Skeletal muscle tissue (tissue), 4 donors: Measurements from ENCODE around the gene XYLB. TPM values are rescaled to one million over a fixed set of nuclear protein-coding genes. Genes with fewer than 3 reads are reported as not detected.

Experiments
- H3K27ac ChIP-seq: one replicate; pipeline ENCODE4 v1.7.0; 2013; ENCODE audit warnings: mild to moderate bottlenecking, low read depth, low read length, inconsistent platforms
- H3K27me3 ChIP-seq, 3 donors: one replicate each; pipeline ENCODE4 v1.7.0; 2013; ENCODE audit warnings: low read length in 3 of 3; ENCODE audit not compliant: control insufficient read depth in 3 of 3, insufficient read depth in 3 of 3
- H3K36me3 ChIP-seq, 3 donors: one replicate each; pipeline ENCODE4 v1.7.0; 2013; ENCODE audit warnings: low read length in 3 of 3; ENCODE audit not compliant: control insufficient read depth in 3 of 3, insufficient read depth in 3 of 3
- H3K4me1 ChIP-seq, 3 donors: one replicate each; pipeline ENCODE4 v1.7.0; 2013; ENCODE audit warnings: low read length in 3 of 3, mild to moderate bottlenecking in 3 of 3; ENCODE audit not compliant: control insufficient read depth in 3 of 3, insufficient read depth in 3 of 3
- H3K4me3 ChIP-seq, 3 donors: one replicate each; pipeline ENCODE4 v1.7.0; 2013; ENCODE audit warnings: low read length in 3 of 3
- H3K9ac ChIP-seq, 3 donors: one replicate each; pipeline ENCODE4 v1.7.0; 2013; ENCODE audit warnings: low read length in 3 of 3, mild to moderate bottlenecking in 3 of 3, moderate library complexity in 2 of 3, low read depth in 1 of 3
- H3K9me3 ChIP-seq, 3 donors: one replicate each; pipeline ENCODE4 v1.7.0; 2013; ENCODE audit warnings: low read length in 3 of 3; ENCODE audit not compliant: control insufficient read depth in 3 of 3
- total RNA-seq: library from RNA; depleted of rRNA; stranded (reverse); fragments of >200 nt; gene quantifications from one replicate; pipeline ENCODE4 v1.2.3, GENCODE V29; 2014
- donor health status: Osteomylitis.

The XYLB gene
- total RNA-seq, 1 donor from 2014 or later = 7.3 TPM

GRCh38 chr3:38323060-38323459 is 23.5 kb upstream of the XYLB start:
- Histone ChIP-seq H3K36me3 (no peaks in the 10 kb centered on the region), H3K27me3 (peaks cover 0 to 5% (median 0%) of the 10 kb centered on the region in 3 donors), H3K4me1 (no peaks in the 10 kb centered on the region), H3K27ac (no peak overlapping the region), H3K4me3 (no peak overlapping the region), H3K9ac (no peak overlapping the region), H3K9me3 (peaks cover 0 to 2% (median 2%) of the 10 kb centered on the region in 3 donors)

DNA sequence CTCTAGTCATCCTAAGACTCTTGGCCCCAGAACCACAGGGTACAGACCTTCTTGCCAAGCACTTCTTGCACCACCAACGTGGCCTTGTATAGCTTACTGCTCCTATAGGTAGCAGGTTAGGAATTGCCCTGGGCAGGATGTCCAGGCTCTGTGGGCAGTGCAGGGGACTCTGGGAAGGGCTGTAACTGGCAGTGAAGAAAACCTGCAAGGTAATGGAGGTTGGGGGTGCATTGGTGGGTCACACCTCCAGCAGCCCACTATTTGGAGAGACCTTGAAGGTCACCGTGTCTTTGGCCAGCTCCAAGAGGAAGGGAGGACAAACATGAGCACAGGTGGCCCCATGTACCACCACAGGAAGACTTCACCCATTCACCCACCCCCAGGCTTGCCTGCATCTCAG is 21.3 kb upstream of the XYLB start:
- Histone ChIP-seq H3K36me3 (no peaks in the 10 kb centered on the region), H3K27me3 (peaks cover 0 to 5% (median 0%) of the 10 kb centered on the region in 3 donors), H3K4me3 (no peak overlapping the region), H3K27ac (no peak overlapping the region), H3K9me3 (peaks cover 0 to 2% (median 2%) of the 10 kb centered on the region in 3 donors), H3K4me1 (no peaks in the 10 kb centered on the region), H3K9ac (no peak overlapping the region)

DNA sequence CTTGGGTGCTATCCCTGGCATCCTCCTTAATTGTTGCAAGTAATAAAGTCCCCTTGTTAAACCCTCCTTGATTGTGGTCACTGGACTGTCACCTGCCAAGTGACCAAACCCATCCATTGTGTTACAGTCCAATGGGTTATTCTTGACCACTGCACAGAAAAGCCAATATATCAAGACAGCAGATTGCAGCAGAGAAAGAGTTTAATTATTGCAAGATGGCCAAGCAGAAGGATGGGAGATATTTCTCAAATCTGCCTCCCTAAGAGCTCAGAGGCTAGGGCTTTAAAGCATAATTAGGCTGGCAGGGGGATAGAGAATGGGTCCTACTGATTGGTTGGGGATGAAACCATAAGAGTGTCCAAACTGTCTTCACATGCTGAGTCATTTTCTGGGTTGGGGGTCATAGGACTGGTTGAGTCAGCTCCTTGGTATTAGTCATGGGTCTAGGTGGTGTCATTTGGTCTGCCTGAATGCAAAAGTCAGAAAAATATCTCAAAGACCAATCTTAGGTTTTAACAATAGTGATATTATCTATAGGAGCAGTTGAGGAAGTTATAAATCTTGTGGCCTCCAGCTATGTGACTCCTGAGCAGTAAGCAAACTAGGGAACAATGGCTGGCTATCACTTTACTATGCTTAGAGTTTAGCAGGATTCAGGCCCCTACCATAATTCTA is 19.1 kb upstream of the XYLB start:
- Histone ChIP-seq H3K36me3 (no peaks in the 10 kb centered on the region), H3K4me3 (no peak overlapping the region), H3K27me3 (peaks cover 0 to 5% (median 0%) of the 10 kb centered on the region in 3 donors), H3K9ac (no peak overlapping the region), H3K27ac (no peak overlapping the region), H3K4me1 (no peaks in the 10 kb centered on the region), H3K9me3 (peaks cover 0 to 2% (median 0%) of the 10 kb centered on the region in 3 donors)

DNA sequence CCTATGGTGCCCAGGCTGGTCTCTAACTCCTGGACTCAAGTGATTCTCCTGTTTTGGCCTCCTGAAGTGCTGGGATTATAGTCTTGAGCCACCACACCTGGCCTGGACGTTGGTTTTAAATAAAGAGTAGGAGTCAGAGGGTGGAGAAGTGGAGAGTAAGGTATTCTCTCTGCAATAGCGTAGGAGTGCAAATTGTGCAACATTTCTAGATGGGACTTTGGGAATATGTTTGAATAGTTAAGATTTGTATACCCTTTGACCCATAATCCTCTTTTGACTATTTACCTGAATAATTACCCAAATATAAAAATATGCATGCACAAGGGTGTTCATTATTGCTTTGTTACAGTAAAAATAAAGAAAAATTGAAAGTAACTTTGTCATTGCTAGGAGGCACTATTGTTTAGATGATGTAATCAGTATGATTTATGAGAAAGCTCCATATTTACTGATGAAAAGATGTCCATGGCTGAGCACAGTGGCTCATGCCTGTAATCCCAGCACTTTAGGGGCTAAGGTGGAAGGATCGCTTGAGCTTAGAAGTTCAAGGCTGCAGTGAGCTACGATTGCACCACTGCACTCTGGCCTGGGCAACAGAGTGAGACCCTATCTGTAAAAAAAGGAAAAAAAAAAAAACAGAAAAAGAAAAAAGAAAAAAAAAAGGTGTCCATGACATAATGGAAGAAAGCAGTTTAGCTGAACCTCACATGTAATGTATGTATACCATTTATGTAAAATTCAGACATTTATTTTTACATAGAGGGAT is 15.1 kb upstream of the XYLB start:
- Histone ChIP-seq H3K9ac (no peak overlapping the region), H3K36me3 (no peaks in the 10 kb centered on the region), H3K4me3 (no peak overlapping the region), H3K27ac (no peak overlapping the region), H3K27me3 (peaks cover 0 to 2% (median 0%) of the 10 kb centered on the region in 3 donors), H3K4me1 (no peaks in the 10 kb centered on the region), H3K9me3 (peaks cover 0 to 2% (median 0%) of the 10 kb centered on the region in 3 donors)

DNA sequence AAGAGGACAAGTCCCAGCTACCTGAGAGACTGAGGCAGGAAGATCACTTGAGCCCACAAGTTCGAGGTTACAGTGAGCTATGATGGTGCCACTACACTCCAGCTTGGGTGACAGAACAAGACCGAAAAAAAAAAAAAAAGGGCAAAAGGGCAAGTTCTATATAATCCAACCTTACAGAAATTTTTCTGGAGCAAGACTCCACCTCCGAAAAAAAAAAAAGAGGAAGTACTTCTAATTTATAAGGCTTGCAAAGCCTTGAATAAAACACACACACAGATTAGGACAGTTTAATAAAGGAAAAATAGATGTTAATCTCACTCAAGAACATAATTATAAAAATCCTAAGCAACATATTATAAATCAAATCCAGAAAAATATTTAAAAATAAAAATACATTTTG is 14.4 kb upstream of the XYLB start:
- no peaks in the 10 kb centered on the region for H3K9me3 ChIP-seq
- no peak overlapping the region for H3K9ac ChIP-seq
- H3K36me3 ChIP-seq = no peaks in the 10 kb centered on the region
- H3K4me1 ChIP-seq = no peaks in the 10 kb centered on the region
- H3K27me3 ChIP-seq = no peaks in the 10 kb centered on the region
- no peak overlapping the region for H3K4me3 ChIP-seq
- no peak overlapping the region for H3K27ac ChIP-seq

DNA sequence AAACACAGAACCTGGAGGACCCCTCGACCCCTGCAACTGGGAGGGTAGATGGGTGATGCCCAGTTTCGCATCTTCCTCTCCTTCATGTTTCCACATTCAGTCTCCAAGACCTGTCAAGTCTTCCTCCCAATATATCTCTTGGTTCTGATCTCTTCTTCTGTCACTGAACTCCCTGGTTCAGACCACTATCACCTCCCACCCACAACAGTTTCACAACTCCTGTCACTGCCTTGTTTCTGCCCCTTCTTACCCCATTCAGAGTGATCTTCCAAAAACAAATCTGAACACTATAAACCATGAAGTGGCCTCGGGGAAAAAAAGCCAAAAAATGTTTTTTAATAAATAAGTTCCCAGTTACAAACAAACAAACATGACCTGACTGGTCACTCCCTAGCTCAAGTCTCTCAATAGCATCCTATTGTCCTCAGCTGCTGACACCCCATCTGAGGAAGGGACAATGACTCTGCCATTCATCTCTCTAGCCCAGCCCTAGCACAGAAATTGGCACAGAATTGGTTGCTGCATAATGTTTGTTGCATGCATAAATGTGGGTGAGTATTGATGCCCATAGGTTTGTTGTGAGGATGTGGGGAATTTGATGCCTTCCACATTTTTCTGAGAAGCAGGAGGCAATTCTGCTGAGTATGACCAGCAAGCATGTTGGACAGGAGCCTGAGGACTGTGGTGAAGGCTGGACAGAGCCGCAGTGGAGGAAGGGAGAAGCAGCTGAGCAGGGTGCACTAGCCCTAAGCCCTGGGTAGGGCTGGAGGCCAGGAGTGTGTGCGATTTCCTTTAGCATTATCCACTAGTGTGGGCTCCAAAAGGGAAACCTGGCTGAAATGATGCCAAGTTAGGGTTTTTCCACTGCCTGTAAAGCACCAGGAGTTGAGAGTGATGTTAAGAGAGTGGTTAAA is 12.2 kb upstream of the XYLB start:
- Histone ChIP-seq H3K27ac (no peak overlapping the region), H3K36me3 (no peaks in the 10 kb centered on the region), H3K4me3 (no peak overlapping the region), H3K4me1 (no peaks in the 10 kb centered on the region), H3K9ac (no peak overlapping the region), H3K9me3 (no peaks in the 10 kb centered on the region), H3K27me3 (no peaks in the 10 kb centered on the region)

- Histone ChIP-seq H3K27ac (no peak overlapping the region), H3K4me3 (no peak overlapping the region), H3K4me1 (no peaks in the 10 kb centered on the region)
Observed at GRCh38 chr3:38335263-38335662, 11.3 kb upstream of the XYLB start.

DNA sequence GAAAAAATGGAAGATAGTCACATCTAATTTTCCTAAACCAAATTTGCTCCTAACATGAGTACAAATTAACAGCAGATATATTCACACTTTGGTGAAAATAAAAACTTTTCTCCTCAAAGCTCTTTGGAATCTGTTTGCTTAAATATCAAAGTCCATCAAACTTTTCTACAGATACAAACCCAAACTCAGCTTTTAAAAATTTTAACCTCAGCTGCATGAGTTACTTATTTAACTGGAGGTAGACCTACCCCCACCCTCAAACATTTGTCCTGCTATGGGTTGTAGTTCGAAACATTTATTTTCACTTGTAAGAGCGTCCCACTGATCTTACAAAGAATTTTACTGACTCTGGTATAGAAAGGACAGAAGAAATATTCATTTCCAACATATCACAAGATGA is 8.9 kb upstream of the XYLB start:
- no peaks in the 10 kb centered on the region for H3K4me1 ChIP-seq
- no peak overlapping the region for H3K4me3 ChIP-seq
- H3K36me3 ChIP-seq = no peaks in the 10 kb centered on the region
- H3K9ac ChIP-seq = no peak overlapping the region
- H3K27me3 ChIP-seq = no peaks in the 10 kb centered on the region
- no peak overlapping the region for H3K27ac ChIP-seq
- no peaks in the 10 kb centered on the region for H3K9me3 ChIP-seq

More at GRCh38 chr3:38335263-38335662, 11.3 kb upstream of the XYLB start:
- H3K27me3 ChIP-seq = no peaks in the 10 kb centered on the region
- no peaks in the 10 kb centered on the region for H3K9me3 ChIP-seq
- H3K9ac ChIP-seq = no peak overlapping the region
- no peaks in the 10 kb centered on the region for H3K36me3 ChIP-seq

DNA sequence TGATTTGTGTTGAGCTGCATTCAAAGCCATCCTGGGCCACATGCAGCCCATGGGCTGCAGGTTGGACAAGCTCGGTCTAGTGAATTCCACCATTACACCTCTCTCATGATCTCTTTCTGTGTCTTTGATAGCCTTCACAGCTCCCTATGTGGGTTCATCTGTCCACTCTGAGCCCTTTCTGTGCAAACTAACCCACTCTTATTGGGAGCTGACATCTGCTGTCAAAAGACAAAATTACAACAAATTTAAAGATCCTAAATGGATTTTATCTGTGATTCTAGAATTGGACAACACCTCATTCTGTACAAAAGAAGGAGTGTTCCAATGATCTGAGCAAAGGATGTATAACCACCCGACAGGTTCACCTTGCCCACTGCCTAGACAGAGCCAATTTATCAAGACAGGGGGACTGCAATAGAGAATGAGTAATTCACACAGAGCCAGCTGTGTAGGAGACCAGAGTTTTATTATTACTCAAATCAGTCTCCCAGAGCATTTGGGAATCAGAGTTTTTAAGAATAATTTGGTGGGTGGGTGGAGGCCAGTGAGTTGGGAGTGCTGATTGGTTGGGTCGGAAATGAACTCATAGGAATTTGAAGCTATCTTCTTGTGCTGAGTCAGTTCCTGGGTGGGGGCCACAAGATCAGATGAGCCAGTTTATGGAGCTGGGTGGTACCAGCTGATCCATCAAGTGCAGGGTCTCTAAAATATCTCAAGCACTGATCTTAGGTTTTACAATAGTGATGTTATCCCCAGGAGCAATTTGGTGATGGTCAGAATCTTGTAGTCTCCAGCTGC is 2.6 kb upstream of the XYLB start:
- H3K36me3 ChIP-seq = peaks cover 0 to 2% (median 0%) of the 10 kb centered on the region in 3 donors
- H3K9ac ChIP-seq = no peak overlapping the region
- H3K27ac ChIP-seq = no peak overlapping the region
- H3K9me3 ChIP-seq = no peaks in the 10 kb centered on the region
- H3K27me3 ChIP-seq = no peaks in the 10 kb centered on the region
- H3K4me1 ChIP-seq = peaks cover 3 to 17% (median 3%) of the 10 kb centered on the region in 3 donors
- no peak overlapping the region for H3K4me3 ChIP-seq
